Neural cell (in vitro differentiated cells): Measurements from ENCODE around the gene CNTNAP1.

Experiments
- CTCF ChIP-seq: fragments of 450-650 bp; IDR thresholded peaks from 2 replicates; pipeline ENCODE4 v1.5.1; 2014; ENCODE audit warnings: antibody characterized with exemption, mild to moderate bottlenecking, moderate library complexity; ENCODE audit not compliant: poor library complexity, severe bottlenecking
- EP300 ChIP-seq: fragments of 450-650 bp; conservative IDR thresholded peaks from 2 replicates; pipeline ENCODE4 v1.6.1; 2014; ENCODE audit warnings: antibody characterized with exemption, mild to moderate bottlenecking, moderate library complexity; ENCODE audit not compliant: poor library complexity, severe bottlenecking
- EZH2 ChIP-seq: fragments of 200-600, 300-800 bp; shearing (Covaris generic), sonication (generic); IDR thresholded peaks from 2 replicates; pipeline ENCODE4 v1.6.1; 2014; ENCODE audit warnings: antibody characterized with exemption, low read length, borderline replicate concordance, mild to moderate bottlenecking; ENCODE audit not compliant: insufficient read depth, poor library complexity, severe bottlenecking
- POLR2AphosphoS5 ChIP-seq: IDR thresholded peaks from 2 replicates; pipeline ENCODE4 v1.6.1; 2012
- REST ChIP-seq: IDR thresholded peaks from 2 replicates; pipeline ENCODE4 v1.6.1; 2012; ENCODE audit warnings: borderline replicate concordance

GRCh38 chr17:42660692-42661345, 21.5 kb upstream of the CNTNAP1 start:
- TF ChIP-seq CTCF (no peak), POLR2AphosphoS5 (no peak), REST (no peak), EZH2 (no peak), EP300 (no peak)
